K562 (cell line): ENCODE measurements around the gene PTPN1. TPM values are rescaled to one million over a fixed set of nuclear protein-coding genes. Genes with fewer than 3 reads are reported as not detected.

ENCODE experiments used
- ATAC-seq: fragments of 200-7000 bp; cut with Tn5 transposase; 3 replicates; pipeline ENCODE4 v1.9.1; 2020; ENCODE audit warnings: moderate library complexity
- BruUV-seq: library from RNA; stranded (reverse); fragments of 400-500 nt; replicated peaks from 2 replicates; lab custom pipeline; 2021; lab: Mats Ljungman, UMichigan
- CTCF ChIA-PET: fragments of 300-600 bp; formaldehyde crosslinking; extraction: SDS; loops from one replicate; lab custom pipeline; 2021; ENCODE audit warnings: low intra/inter-chr PET ratio; lab: Yijun Ruan, JAX
- POLR2A ChIA-PET: fragments of 300-600, 350-650 bp; sonication (Branson Sonifier 250); formaldehyde crosslinking; extraction: SDS; loops from one replicate; lab custom pipeline; 2021; ENCODE audit warnings: antibody characterized with exemption, inconsistent platforms; lab: Yijun Ruan, JAX
- DNase-seq, 4 experiments: peaks; one replicate each; pipeline versions ENCODE4 v3.0.0 to v3.0.0-alpha.2; 2011 to 2018; ENCODE audit warnings: low spot score in 3 of 4, mixed read lengths in 3 of 4; ENCODE audit errors: extremely low read depth in 1 of 4
- FAIRE-seq: peaks from 2 replicates; lab custom pipeline; 2011; peaks lifted over from hg19 to GRCh38; lab: Jason Lieb, UNC
- H2AFZ ChIP-seq: 2 replicates; pipeline ENCODE4 v1.6.0; 2011; ENCODE audit warnings: low read depth, low read length, control low read depth, inconsistent platforms
- H3K27ac ChIP-seq: fragments of 200-600 bp; 3 replicates; pipeline ENCODE4 v1.8.0; 2011; ENCODE audit warnings: low read depth, mild to moderate bottlenecking, control low read depth, inconsistent platforms, low read length, moderate library complexity, mixed read lengths; ENCODE audit errors: extremely low read depth
- H3K27me3 ChIP-seq, 2 experiments: fragments of 300-600 bp in 1 of 2; 2 replicates in 1 of 2; 3 replicates in 1 of 2; pipeline versions ENCODE4 v1.6.0 to v1.8.0; 2011; ENCODE audit warnings: inconsistent platforms in 2 of 2, low read length in 2 of 2, mild to moderate bottlenecking in 1 of 2, mixed read lengths in 1 of 2, moderate library complexity in 1 of 2; ENCODE audit not compliant: control insufficient read depth in 2 of 2, insufficient read depth in 2 of 2
- H3K36me3 ChIP-seq: fragments of 300-600 bp; 3 replicates; pipeline ENCODE4 v1.8.0; 2011; ENCODE audit warnings: mild to moderate bottlenecking, low read length, inconsistent platforms; ENCODE audit not compliant: control insufficient read depth, insufficient read depth
- H3K4me1 ChIP-seq, 2 experiments: fragments of 200-600 bp in 1 of 2; replicated peaks in 1 of 2; 2 replicates in 1 of 2; 3 replicates in 1 of 2; pipeline versions ENCODE4 v1.5.1 to v1.8.0; 2011; ENCODE audit warnings: inconsistent platforms in 2 of 2, low read length in 2 of 2, mild to moderate bottlenecking in 1 of 2, mixed read lengths in 1 of 2, moderate library complexity in 1 of 2; ENCODE audit not compliant: control insufficient read depth in 2 of 2, insufficient read depth in 2 of 2
- H3K4me2 ChIP-seq: 2 replicates; pipeline ENCODE4 v1.6.1; 2011; ENCODE audit warnings: low read length, control low read depth, inconsistent platforms, mixed read lengths; ENCODE audit not compliant: insufficient read depth
- H3K4me3 ChIP-seq: fragments of 200-600 bp; sonication (generic), shearing (Covaris generic); 2 replicates; pipeline ENCODE4 v1.5.1; 2016; ENCODE audit warnings: control low read depth, inconsistent platforms
- H3K79me2 ChIP-seq: fragments of 200-600 bp; 3 replicates; pipeline ENCODE4 v1.8.0; 2011; ENCODE audit warnings: low read length, inconsistent platforms; ENCODE audit not compliant: control insufficient read depth, insufficient read depth
- H3K9ac ChIP-seq, 2 experiments: 2 replicates each; pipeline versions ENCODE4 v1.6.0 to v1.6.1; 2011; ENCODE audit warnings: low read depth in 2 of 2, low read length in 2 of 2, control low read depth in 1 of 2, inconsistent platforms in 1 of 2, mild to moderate bottlenecking in 1 of 2, mixed read lengths in 1 of 2; ENCODE audit not compliant: insufficient read depth in 1 of 2
- H3K9me1 ChIP-seq: one replicate; pipeline ENCODE4 v1.6.0; 2011; ENCODE audit warnings: inconsistent platforms, mild to moderate bottlenecking, low read length, moderate library complexity; ENCODE audit not compliant: control insufficient read depth, insufficient read depth
- H3K9me3 ChIP-seq: replicated peaks from 2 replicates; pipeline ENCODE4 v1.5.1; 2011; ENCODE audit warnings: low read depth, low read length, inconsistent platforms; ENCODE audit not compliant: control insufficient read depth, insufficient read depth
- H4K20me1 ChIP-seq: replicated peaks from 2 replicates; pipeline ENCODE4 v1.6.1; 2011; ENCODE audit warnings: low read length, inconsistent platforms, mixed read lengths; ENCODE audit not compliant: control insufficient read depth, insufficient read depth
- GATAD2B ChIP-seq: fragments of 450-650 bp; IDR thresholded peaks from 2 replicates; pipeline ENCODE4 v1.6.1; 2017; ENCODE audit warnings: mild to moderate bottlenecking, borderline replicate concordance
- MCM2 ChIP-seq: fragments of 450-650 bp; IDR thresholded peaks from 2 replicates; pipeline ENCODE4 v1.6.1; 2017; ENCODE audit warnings: low read depth, mild to moderate bottlenecking
- WGBS: fragments of 100-300 bp; shearing (Covaris generic); methylation state at CpG from one replicate; pipeline ENCODE4 v1.1.6; 2016; ENCODE audit warnings: low coverage, mixed read lengths; ENCODE audit not compliant: insufficient coverage; ENCODE audit errors: missing lambda C conversion rate; 5-methylcytosine and 5-hydroxymethylcytosine counted together
- in situ Hi-C: fragments of 300-500 bp; cut with MboI; formaldehyde crosslinking; loops from 4 replicates; pipeline ENCODE4 v1.15.0; 2018; ENCODE audit warnings: inconsistent platforms, mixed read lengths
- intact Hi-C: fragments of 100-400 bp; cut with micrococcal nuclease; formaldehyde crosslinking; loops from 2 replicates; pipeline ENCODE4 v1.14.2; 2022
- polyA plus RNA-seq, 8 experiments: library from polyadenylated mRNA; depleted of rRNA in 4 of 8; stranded (reverse) in 5 of 8; unstranded in 3 of 8; fragments of >200 nt; fragmentation: Nextera tagmentation in 2 of 8; fragmentation: Illumina TruSeq in 1 of 8; extraction: Ambion mirVana in 2 of 8; extraction: Trizol in 1 of 8; gene quantifications; 2 replicates each; pipeline versions ENCODE4 v1.2.1 to v1.2.3, GENCODE V29; 2011 to 2014; ENCODE audit warnings: inconsistent platforms in 1 of 8, missing spikeins in 1 of 8
- total RNA-seq, 7 experiments: library from RNA; depleted of rRNA in 6 of 7; stranded (reverse); fragments of >200 nt in 6 of 7; fragmentation: Illumina TruSeq in 2 of 7; extraction: Trizol in 2 of 7; gene quantifications; 2 replicates each; pipeline versions ENCODE4 v1.2.1 to v1.2.3, GENCODE V29; 2011 to 2021; ENCODE audit warnings: low replicate concordance in 1 of 7
- TF ChIP-seq, protein P1 (sequence below): fragments of 450-650 bp; conservative IDR thresholded peaks from 2 replicates; pipeline ENCODE4 v1.6.1; 2016; ENCODE audit warnings: missing genetic modification characterization, low read depth, mild to moderate bottlenecking, control low read depth, missing compliant biosample characterization
- TF ChIP-seq, protein P2 (sequence below): fragments of 250-450 bp; sonication (Bioruptor Pico); IDR thresholded peaks from 2 replicates; pipeline ENCODE4 v1.4.0; 2020; ENCODE audit warnings: borderline replicate concordance

Gene PTPN1
- total and polyA plus RNA-seq, 9 of the 15 experiments (the other 6 are each of a cell fraction or from before 2014, with no cell fraction given) = 11.0 to 85.3 (median 54.0) TPM

DNA sequence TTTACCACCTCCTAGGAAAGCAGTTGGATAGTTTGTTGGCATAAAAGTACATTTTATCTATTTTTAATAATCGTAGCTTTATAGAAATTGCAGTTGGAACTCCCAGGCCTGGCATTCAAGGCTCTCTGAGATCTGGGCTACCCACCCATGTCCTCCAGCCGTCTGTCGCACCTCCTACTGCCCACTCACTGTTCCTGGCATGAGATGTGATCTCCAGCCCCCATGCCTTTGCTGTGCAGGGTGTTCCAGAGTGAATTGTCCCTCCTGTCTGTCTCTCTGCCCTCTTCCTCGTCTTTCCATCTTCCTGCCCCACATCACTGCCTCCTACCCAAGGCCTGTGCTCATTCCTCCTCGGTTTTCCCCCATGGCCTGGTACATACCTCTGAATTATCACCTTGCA is 50.7 kb downstream of the PTPN1 start:
- H3K9me3 ChIP-seq = no peaks in the 10 kb centered on the region
- no TSS peak for BruUV-seq
- intact Hi-C loops = no loop called here

More for the DNA sequence above, 50.7 kb downstream of the PTPN1 start:
- DNase-seq = no peak
- TF ChIP-seq, protein P1, sequence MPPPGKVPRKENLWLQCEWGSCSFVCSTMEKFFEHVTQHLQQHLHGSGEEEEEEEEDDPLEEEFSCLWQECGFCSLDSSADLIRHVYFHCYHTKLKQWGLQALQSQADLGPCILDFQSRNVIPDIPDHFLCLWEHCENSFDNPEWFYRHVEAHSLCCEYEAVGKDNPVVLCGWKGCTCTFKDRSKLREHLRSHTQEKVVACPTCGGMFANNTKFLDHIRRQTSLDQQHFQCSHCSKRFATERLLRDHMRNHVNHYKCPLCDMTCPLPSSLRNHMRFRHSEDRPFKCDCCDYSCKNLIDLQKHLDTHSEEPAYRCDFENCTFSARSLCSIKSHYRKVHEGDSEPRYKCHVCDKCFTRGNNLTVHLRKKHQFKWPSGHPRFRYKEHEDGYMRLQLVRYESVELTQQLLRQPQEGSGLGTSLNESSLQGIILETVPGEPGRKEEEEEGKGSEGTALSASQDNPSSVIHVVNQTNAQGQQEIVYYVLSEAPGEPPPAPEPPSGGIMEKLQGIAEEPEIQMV (tag) = no peak
- TF ChIP-seq GATAD2B (no peak), MCM2 (no peak)
- TF ChIP-seq, protein P2, sequence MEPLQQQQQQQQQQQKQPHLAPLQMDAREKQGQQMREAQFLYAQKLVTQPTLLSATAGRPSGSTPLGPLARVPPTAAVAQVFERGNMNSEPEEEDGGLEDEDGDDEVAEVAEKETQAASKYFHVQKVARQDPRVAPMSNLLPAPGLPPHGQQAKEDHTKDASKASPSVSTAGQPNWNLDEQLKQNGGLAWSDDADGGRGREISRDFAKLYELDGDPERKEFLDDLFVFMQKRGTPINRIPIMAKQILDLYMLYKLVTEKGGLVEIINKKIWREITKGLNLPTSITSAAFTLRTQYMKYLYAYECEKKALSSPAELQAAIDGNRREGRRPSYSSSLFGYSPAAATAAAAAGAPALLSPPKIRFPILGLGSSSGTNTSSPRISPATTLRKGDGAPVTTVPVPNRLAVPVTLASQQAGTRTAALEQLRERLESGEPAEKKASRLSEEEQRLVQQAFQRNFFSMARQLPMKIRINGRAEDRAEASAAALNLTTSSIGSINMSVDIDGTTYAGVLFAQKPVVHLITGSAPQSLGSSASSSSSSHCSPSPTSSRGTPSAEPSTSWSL (CRISPR knock-in tag) = no peak
- H3K27me3 ChIP-seq = no peaks in the 10 kb centered on the region
- no peak overlapping the region for H3K4me2 ChIP-seq
- H3K27ac ChIP-seq = no peak overlapping the region; the same call in 2 of the 3 replicates
- CTCF ChIA-PET = no interaction called here
- FAIRE-seq = no peak
- peaks cover 4 to 7% of the 10 kb centered on the region in 2 experiments; a peak in 4 of 5 replicates for H3K4me1 ChIP-seq
- peaks cover 63% of the 10 kb centered on the region for H3K36me3 ChIP-seq
- H4K20me1 ChIP-seq = no peaks in the 10 kb centered on the region; the same call in 1 of the 2 replicates
- H3K79me2 ChIP-seq = peaks cover 54% of the 10 kb centered on the region
- in situ Hi-C loops = no loop called here
- ATAC-seq = no peak
- peak overlapping the region in 1 of 2 experiments; percentile 53; a peak in 1 of 4 replicates for H3K9ac ChIP-seq
- POLR2A ChIA-PET = interaction anchor here (0.6 to 1.0 kb wide), 4 partner anchors 9 to 713 kb away, joined by 3 to 4 read pairs (median 3); no protein-coding TSS in a partner anchor
- H3K9me1 ChIP-seq = no peaks in the 10 kb centered on the region
- H3K4me3 ChIP-seq = no peak overlapping the region
- WGBS = 82% methylated on average over 3 of the region's 5 CpGs
- no peak overlapping the region for H2AFZ ChIP-seq
